ENCODE results near the gene CGRRF1. TPM values are rescaled to one million over a fixed set of nuclear protein-coding genes. Genes with fewer than 3 reads are reported as not detected.
A peak's percentile ranks its signal among the peaks of the same experiment; 100 is the strongest.

Gene CGRRF1
- total RNA-seq, 1 donor from 2014 or later: 10.7 TPM

GRCh38 chr14:54489731-54490444 is 19.8 kb upstream of the CGRRF1 start:
- no peak for DNase-seq

GRCh38 chr14:54490445-54491175 is 19.1 kb upstream of the CGRRF1 start:
- DNase-seq: no peak

GRCh38 chr14:54493293-54493692 is 16.4 kb upstream of the CGRRF1 start:
- DNase-seq: no peak

GRCh38 chr14:54497224-54497623 is 12.5 kb upstream of the CGRRF1 start:
- no peak for DNase-seq

GRCh38 chr14:54498095-54498531 is 11.6 kb upstream of the CGRRF1 start:
- no peak for DNase-seq

- no peak for DNase-seq
Measured at GRCh38 chr14:54498579-54498978, 11.1 kb upstream of the CGRRF1 start.

GRCh38 chr14:54500744-54501143 is 9.0 kb upstream of the CGRRF1 start:
- DNase-seq: no peak

GRCh38 chr14:54501480-54501879 is 8.2 kb upstream of the CGRRF1 start:
- no peak for DNase-seq

- no peak for DNase-seq
Measured at GRCh38 chr14:54502602-54503001, 7.1 kb upstream of the CGRRF1 start.

GRCh38 chr14:54503486-54503885 is 6.2 kb upstream of the CGRRF1 start:
- no peak for DNase-seq

- no peak for DNase-seq
Measured at GRCh38 chr14:54512393-54512792, 2.7 kb downstream of the CGRRF1 start.

- no peak for DNase-seq
Measured at GRCh38 chr14:54515670-54516069, 6.0 kb downstream of the CGRRF1 start.

GRCh38 chr14:54516709-54517108 is 7.0 kb downstream of the CGRRF1 start:
- no peak for DNase-seq

- no peak for DNase-seq
Measured at GRCh38 chr14:54524410-54524809, 14.7 kb downstream of the CGRRF1 start.

GRCh38 chr14:54528973-54529372 is 19.3 kb downstream of the CGRRF1 start:
- no peak for DNase-seq

- no peak for DNase-seq
Measured at GRCh38 chr14:54529811-54530210, 20.1 kb downstream of the CGRRF1 start.

- DNase-seq: no peak
Measured at GRCh38 chr14:54532111-54533012, 22.7 kb downstream of the CGRRF1 start.

GRCh38 chr14:54533100-54533499 is 23.4 kb downstream of the CGRRF1 start:
- no peak for DNase-seq

- DNase-seq: peak; percentile 14
Measured at GRCh38 chr14:54535126-54535525, 25.4 kb downstream of the CGRRF1 start.

GRCh38 chr14:54535646-54536045 is 25.9 kb downstream of the CGRRF1 start:
- DNase-seq: peak; percentile 59

- no peak for DNase-seq
Measured at GRCh38 chr14:54537651-54538050, 27.9 kb downstream of the CGRRF1 start.

- no peak for DNase-seq
Measured at GRCh38 chr14:54538055-54538454, 28.3 kb downstream of the CGRRF1 start.

- no peak for DNase-seq
Measured at GRCh38 chr14:54547583-54547982, 37.9 kb downstream of the CGRRF1 start.
